ENCODE measurements around the gene SMC2.

The SMC2 gene

DNA sequence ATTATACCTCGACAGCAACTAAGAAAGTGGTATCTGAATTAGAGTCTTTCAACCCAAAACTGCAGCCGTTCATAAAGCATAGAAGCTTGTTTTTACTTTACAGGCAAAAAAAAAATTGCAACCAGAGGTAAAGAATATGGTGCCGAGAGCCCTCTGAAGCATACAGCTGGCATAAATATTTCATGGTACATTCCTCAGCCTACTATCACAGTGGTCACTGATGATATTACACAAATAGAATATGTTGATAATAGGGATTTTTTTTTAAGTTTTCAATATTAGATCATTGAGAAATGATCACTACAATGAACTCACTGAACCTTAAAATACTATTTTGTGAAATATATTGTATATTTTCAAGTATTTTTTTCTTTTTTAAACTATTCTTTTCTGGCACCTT lies 6.2 kb upstream of the SMC2 start:
- no peaks in the 10 kb centered on the region for H3K9me3 ChIP-seq (ENCODE audit: control insufficient read depth, insufficient read depth, low read depth, low read length)
- no peaks in the 10 kb centered on the region for H3K4me1 ChIP-seq (ENCODE audit: control insufficient read depth, insufficient read depth, low read length)
- ChIA-PET CTCF (no interaction called here), POLR2A (no interaction called here)
- H3K4me3 ChIP-seq (ENCODE audit: low read depth, low read length), result no peak overlapping the region
- no peak overlapping the region for H3K27ac ChIP-seq (ENCODE audit: extremely low read depth, low read depth, low read length)
- no peak for TF ChIP-seq ZNF677 (tag by site-specific recombination; IDR thresholded peaks at IDR 0.05)
- TF ChIP-seq MYNN (tag by site-specific recombination; IDR thresholded peaks at IDR 0.05; ENCODE audit: borderline replicate concordance), result no peak
- no peak for TF ChIP-seq ZNF433 (tag by site-specific recombination; IDR thresholded peaks at IDR 0.05; ENCODE audit: low read depth)
- H3K36me3 ChIP-seq (ENCODE audit: control insufficient read depth in 2 of 2, insufficient read depth in 1 of 2, low read length in 2 of 2), result no peaks in the 10 kb centered on the region

DNA sequence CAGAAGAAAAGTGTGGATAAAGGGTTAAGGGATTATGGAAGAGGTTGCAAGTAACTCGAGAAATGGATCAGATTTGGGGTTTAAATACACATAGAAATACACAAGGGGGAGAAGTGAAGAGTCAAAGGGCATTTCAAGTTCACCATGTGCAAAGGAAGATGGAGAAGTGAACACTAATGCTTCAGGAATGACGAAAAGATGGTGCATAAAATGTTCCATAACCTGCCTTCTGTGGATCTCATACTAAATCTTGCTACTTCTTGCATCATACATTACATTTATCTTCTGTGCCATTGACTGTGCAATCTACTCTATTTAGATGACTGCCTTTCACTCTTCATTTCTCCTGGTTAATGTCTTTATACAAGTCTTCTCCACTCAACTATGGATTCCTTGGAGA lies 5.7 kb upstream of the SMC2 start:
- H3K9me3 ChIP-seq (ENCODE audit: control insufficient read depth, insufficient read depth, low read depth, low read length), result no peaks in the 10 kb centered on the region
- no peak overlapping the region for H3K4me3 ChIP-seq (ENCODE audit: low read depth, low read length)
- TF ChIP-seq ZNF544 (tag by site-specific recombination; IDR thresholded peaks at IDR 0.05), result no peak
- TF ChIP-seq RBAK (tag by site-specific recombination; IDR thresholded peaks at IDR 0.05), result no peak
- TF ChIP-seq ZSCAN16 (tag by site-specific recombination; IDR thresholded peaks at IDR 0.05), result no peak
- no peak for TF ChIP-seq ZNF571 (tag by site-specific recombination; IDR thresholded peaks at IDR 0.05)
- TF ChIP-seq, protein P1, sequence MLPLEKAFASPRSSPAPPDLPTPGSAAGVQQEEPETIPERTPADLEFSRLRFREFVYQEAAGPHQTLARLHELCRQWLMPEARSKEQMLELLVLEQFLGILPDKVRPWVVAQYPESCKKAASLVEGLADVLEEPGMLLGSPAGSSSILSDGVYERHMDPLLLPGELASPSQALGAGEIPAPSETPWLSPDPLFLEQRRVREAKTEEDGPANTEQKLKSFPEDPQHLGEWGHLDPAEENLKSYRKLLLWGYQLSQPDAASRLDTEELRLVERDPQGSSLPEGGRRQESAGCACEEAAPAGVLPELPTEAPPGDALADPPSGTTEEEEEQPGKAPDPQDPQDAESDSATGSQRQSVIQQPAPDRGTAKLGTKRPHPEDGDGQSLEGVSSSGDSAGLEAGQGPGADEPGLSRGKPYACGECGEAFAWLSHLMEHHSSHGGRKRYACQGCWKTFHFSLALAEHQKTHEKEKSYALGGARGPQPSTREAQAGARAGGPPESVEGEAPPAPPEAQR (tag by site-specific recombination; IDR thresholded peaks at IDR 0.05), result no peak
- TF ChIP-seq, protein P2, sequence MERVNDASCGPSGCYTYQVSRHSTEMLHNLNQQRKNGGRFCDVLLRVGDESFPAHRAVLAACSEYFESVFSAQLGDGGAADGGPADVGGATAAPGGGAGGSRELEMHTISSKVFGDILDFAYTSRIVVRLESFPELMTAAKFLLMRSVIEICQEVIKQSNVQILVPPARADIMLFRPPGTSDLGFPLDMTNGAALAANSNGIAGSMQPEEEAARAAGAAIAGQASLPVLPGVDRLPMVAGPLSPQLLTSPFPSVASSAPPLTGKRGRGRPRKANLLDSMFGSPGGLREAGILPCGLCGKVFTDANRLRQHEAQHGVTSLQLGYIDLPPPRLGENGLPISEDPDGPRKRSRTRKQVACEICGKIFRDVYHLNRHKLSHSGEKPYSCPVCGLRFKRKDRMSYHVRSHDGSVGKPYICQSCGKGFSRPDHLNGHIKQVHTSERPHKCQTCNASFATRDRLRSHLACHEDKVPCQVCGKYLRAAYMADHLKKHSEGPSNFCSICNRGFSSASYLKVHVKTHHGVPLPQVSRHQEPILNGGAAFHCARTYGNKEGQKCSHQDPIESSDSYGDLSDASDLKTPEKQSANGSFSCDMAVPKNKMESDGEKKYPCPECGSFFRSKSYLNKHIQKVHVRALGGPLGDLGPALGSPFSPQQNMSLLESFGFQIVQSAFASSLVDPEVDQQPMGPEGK (tag by site-specific recombination; IDR thresholded peaks at IDR 0.05), result no peak
- TF ChIP-seq ZBTB17 (tag by site-specific recombination; IDR thresholded peaks at IDR 0.05), result 0 out of 2 replicates have a peak, but pooled peaks have one; percentile 18
- TF ChIP-seq ZNF140 (tag by site-specific recombination; IDR thresholded peaks at IDR 0.05), result no peak
- H3K4me1 ChIP-seq (ENCODE audit: control insufficient read depth, insufficient read depth, low read length), result no peaks in the 10 kb centered on the region
- POLR2A ChIA-PET, result no interaction called here
- no peak overlapping the region for H3K27ac ChIP-seq (ENCODE audit: extremely low read depth, low read depth, low read length)
- CTCF ChIA-PET, result no interaction called here
- H3K36me3 ChIP-seq (ENCODE audit: control insufficient read depth in 2 of 2, insufficient read depth in 1 of 2, low read length in 2 of 2), result no peaks in the 10 kb centered on the region

DNA sequence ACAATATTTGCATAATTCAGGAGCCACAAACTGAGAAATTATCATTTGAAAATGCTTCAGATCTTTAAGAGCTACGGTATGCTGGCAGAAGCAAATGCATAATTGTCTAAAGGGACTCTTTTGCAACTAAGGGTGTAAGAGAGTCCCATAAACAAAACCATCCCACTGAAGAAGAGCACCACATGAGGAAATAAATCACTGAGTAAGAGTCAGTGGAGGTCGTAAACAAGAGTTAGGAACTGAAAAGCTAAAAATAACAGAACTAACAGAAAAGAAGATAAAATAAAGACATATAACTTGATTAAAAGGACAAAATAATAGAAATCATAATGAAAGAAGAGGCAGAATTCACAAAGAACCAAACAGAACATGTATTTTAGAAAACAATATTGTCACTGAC lies 3.5 kb upstream of the SMC2 start:
- H3K36me3 ChIP-seq (ENCODE audit: control insufficient read depth in 2 of 2, insufficient read depth in 1 of 2, low read length in 2 of 2), result no peaks in the 10 kb centered on the region
- H3K4me3 ChIP-seq (ENCODE audit: low read depth, low read length), result no peak overlapping the region
- no peaks in the 10 kb centered on the region for H3K9me3 ChIP-seq (ENCODE audit: control insufficient read depth, insufficient read depth, low read depth, low read length)
- ChIA-PET CTCF (interaction anchor here (0.7 kb wide), 1 partner anchor 625 kb away, joined by 3 read pairs; no protein-coding TSS in a partner anchor), POLR2A (interaction anchor here (0.7 kb wide), 1 partner anchor 10 kb away, joined by 3 read pairs; no protein-coding TSS in a partner anchor)
- H3K4me1 ChIP-seq (ENCODE audit: control insufficient read depth, insufficient read depth, low read length), result 0 out of 2 replicates have a peak, but pooled peaks cover 2% of the 10 kb centered on the region
- H3K27ac ChIP-seq (ENCODE audit: extremely low read depth, low read depth, low read length), result no peak overlapping the region
- TF ChIP-seq, protein P3, sequence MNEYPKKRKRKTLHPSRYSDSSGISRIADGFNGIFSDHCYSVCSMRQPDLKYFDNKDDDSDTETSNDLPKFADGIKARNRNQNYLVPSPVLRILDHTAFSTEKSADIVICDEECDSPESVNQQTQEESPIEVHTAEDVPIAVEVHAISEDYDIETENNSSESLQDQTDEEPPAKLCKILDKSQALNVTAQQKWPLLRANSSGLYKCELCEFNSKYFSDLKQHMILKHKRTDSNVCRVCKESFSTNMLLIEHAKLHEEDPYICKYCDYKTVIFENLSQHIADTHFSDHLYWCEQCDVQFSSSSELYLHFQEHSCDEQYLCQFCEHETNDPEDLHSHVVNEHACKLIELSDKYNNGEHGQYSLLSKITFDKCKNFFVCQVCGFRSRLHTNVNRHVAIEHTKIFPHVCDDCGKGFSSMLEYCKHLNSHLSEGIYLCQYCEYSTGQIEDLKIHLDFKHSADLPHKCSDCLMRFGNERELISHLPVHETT (tag by site-specific recombination; IDR thresholded peaks at IDR 0.05), result no peak
- TF ChIP-seq, protein P4, sequence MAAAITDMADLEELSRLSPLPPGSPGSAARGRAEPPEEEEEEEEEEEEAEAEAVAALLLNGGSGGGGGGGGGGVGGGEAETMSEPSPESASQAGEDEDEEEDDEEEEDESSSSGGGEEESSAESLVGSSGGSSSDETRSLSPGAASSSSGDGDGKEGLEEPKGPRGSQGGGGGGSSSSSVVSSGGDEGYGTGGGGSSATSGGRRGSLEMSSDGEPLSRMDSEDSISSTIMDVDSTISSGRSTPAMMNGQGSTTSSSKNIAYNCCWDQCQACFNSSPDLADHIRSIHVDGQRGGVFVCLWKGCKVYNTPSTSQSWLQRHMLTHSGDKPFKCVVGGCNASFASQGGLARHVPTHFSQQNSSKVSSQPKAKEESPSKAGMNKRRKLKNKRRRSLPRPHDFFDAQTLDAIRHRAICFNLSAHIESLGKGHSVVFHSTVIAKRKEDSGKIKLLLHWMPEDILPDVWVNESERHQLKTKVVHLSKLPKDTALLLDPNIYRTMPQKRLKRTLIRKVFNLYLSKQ (tag by site-specific recombination; IDR thresholded peaks at IDR 0.05; ENCODE audit: borderline replicate concordance), result no peak
- TF ChIP-seq ZNF776 (tag by site-specific recombination; IDR thresholded peaks at IDR 0.05; ENCODE audit: borderline replicate concordance) (no peak), ZBTB8A (tag by site-specific recombination; IDR thresholded peaks at IDR 0.05) (no peak), ZNF140 (tag by site-specific recombination; IDR thresholded peaks at IDR 0.05) (no peak), ZFP41 (tag by site-specific recombination; IDR thresholded peaks at IDR 0.05; ENCODE audit: borderline replicate concordance) (no peak), ZNF792 (tag by site-specific recombination; IDR thresholded peaks at IDR 0.05) (no peak), ZNF248 (tag by site-specific recombination; IDR thresholded peaks at IDR 0.05) (no peak), GLI4 (tag by site-specific recombination; IDR thresholded peaks at IDR 0.05) (no peak), ZNF701 (tag by site-specific recombination; IDR thresholded peaks at IDR 0.05) (no peak), KLF9 (tag by site-specific recombination; IDR thresholded peaks at IDR 0.05; ENCODE audit: low read depth) (no peak), ZNF561 (tag by site-specific recombination; IDR thresholded peaks at IDR 0.05; ENCODE audit: borderline replicate concordance) (no peak), ZNF292 (tag by site-specific recombination; IDR thresholded peaks at IDR 0.05; ENCODE audit: borderline replicate concordance, low read depth) (no peak)
- TF ChIP-seq, protein P5, sequence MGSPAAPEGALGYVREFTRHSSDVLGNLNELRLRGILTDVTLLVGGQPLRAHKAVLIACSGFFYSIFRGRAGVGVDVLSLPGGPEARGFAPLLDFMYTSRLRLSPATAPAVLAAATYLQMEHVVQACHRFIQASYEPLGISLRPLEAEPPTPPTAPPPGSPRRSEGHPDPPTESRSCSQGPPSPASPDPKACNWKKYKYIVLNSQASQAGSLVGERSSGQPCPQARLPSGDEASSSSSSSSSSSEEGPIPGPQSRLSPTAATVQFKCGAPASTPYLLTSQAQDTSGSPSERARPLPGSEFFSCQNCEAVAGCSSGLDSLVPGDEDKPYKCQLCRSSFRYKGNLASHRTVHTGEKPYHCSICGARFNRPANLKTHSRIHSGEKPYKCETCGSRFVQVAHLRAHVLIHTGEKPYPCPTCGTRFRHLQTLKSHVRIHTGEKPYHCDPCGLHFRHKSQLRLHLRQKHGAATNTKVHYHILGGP (tag by site-specific recombination; IDR thresholded peaks at IDR 0.05), result no peak
